Stimulated activated CD4-positive, alpha-beta T cell treated with anti-CD3 and anti-CD28 coated beads, Interleukin-12 subunit alpha, Interleukin-12 subunit beta, amount 100 ng/mL, for 24 hours (primary cell): Measurements from ENCODE around the gene C21orf58.

Source experiments
- DNase-seq, 2 experiments: peaks; one replicate each; pipeline ENCODE4 v3.0.0-alpha.2; 2020; ENCODE audit warnings: low read depth in 2 of 2

The C21orf58 gene

DNA sequence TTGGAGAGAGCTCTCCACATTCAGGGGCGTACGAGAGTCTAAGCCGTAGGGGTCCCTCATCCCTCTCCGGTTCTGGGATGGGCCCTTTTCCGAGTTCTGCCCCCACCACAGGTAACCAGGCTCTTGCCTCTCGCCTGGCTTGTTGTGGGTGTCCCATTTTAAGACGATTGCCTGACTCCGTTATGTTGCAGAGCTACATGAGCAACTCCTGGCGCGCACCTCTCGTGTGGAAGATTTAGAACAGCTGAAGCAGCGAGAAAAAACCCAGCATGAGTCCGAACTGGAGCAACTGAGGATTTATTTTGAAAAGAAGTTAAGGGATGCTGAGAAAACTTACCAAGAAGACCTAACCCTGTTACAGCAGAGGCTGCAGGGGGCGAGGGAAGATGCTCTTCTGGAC, 29.2 kb upstream of the C21orf58 start:
- no peak for DNase-seq

DNA sequence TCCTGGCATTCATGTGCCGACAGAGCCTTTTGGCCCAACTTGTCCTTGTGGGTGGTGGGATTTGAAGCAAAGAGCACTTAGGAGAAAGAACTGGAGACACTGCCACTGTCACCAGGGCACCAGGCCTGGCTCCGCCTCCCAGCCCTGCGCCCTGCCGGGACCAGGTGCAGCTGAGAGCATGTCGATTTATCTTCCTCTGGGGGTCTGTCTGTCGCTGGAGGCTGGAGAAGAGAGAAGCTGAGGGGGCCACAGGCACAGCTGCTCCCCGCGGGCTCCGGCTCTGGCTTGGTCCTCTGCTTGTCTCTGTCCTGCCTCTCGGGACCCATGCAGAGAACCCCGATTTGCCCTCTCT, 28.5 kb upstream of the C21orf58 start:
- no peak for DNase-seq

GRCh38 chr21:46351476-46352163, 27.9 kb upstream of the C21orf58 start:
- no peak for DNase-seq

DNA sequence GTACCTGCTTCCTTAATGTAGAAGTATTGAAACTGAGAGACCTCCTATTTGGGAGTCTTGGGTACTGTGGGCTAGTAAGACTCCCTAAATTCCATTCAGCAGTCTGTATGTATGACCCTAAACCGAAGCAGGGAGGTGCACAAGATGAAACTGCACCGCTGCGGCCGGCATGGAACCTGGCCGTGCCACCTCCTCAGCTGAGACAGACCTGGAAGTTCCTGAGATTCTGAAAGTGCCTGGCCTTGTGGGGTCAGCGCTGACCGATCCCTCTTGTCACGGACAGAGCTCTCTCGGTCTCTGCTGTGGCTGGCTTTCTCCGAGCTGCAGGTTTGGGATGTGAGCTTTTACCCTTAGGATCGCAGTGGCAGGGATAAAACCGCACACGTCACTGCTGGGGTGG, 27.3 kb upstream of the C21orf58 start:
- no peak for DNase-seq

DNA sequence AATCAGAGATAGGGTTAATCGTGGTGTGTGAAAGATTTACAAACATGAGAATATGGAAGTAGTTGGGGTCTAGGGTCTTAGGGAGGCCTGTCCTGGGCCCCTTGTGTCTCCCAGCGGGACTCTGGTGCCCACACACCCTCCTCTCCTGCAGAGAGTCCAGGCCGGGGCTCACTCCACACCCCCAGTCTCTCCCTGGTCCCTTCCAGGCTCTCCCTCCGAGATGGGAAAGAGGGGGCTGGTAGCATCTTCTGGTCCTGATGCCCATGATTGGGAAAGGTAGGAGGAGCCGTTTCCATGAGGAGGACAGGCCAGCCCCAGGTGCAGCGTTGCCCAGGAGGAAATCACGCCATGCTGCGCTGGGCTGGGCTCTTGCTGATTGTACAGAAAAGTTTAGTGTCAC, 26.9 kb upstream of the C21orf58 start:
- DNase-seq, result no peak

- DNase-seq, result no peak
Observed at GRCh38 chr21:46349134-46349760, 25.6 kb upstream of the C21orf58 start.

DNA sequence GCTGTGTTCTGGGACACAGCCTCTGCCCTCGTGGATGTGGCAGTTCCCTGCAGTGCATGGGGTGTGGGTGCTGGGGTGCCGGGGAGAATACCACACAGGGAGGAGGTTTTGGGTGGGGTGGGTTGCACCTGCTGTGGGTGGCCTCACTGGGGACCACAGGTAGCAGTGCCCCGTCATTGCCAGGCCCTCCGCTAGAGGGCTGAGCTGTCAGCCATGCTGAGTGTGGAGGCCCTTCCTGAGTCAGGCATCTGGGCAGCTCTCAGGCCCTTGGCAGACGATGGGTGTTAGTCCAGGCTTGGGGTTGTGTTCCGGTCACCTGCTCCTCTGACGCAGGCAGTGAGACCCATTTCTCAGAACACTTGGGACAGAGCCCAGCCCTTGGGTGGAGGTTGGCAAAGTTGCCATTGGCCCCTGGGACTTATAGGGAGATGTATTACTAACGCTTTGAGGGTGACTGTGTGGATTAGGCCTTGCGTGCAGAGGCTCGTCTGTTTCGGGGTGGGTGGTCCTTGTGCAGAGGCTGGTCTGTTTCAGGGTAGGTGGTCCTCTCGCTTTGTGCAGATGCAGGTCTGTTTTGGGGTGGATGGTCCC, 24.2 kb upstream of the C21orf58 start:
- DNase-seq, result no peak

DNA sequence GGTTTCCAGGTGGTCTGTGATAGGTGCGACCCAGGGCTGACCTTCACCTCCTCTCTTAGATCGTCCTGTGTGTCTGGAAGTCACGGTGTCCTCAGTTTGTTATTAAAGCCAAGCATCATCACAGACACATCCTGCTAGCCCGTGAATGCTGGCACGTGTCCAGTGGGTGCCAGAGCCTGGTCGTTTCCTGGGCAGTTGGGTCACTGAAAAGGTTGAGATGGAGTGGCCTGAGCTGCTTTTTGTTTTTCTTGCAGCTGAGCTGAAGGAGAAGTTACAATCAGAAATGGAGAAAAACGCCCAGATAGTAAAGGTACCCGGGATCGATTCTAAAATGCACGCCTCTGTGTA, 23.5 kb upstream of the C21orf58 start:
- DNase-seq, result no peak

GRCh38 chr21:46346296-46347202, 22.9 kb upstream of the C21orf58 start:
- no peak for DNase-seq

- DNase-seq, result no peak
Observed at GRCh38 chr21:46345861-46346260, 22.2 kb upstream of the C21orf58 start.

- DNase-seq, result no peak
Observed at GRCh38 chr21:46344219-46344915, 20.7 kb upstream of the C21orf58 start.

DNA sequence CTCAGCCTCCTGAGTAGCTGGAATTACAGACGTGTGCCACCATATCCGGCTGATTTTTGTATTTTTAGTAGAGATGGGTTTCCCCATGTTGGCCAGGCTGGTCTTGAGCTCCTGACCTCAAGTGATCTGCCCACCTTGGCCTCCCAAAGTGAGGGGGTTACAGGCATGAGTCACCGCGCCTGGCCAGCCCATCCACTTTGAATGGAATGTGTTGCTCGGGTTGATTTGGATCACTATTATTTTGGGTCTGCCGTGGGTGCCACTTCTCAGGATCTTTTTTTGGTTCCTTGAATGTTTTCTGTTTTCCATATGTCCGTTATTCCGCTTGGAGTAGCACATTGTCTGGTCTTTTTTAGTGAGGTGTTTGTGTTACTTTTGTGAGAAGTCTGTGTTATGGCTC, 17.3 kb upstream of the C21orf58 start:
- no peak for DNase-seq

DNA sequence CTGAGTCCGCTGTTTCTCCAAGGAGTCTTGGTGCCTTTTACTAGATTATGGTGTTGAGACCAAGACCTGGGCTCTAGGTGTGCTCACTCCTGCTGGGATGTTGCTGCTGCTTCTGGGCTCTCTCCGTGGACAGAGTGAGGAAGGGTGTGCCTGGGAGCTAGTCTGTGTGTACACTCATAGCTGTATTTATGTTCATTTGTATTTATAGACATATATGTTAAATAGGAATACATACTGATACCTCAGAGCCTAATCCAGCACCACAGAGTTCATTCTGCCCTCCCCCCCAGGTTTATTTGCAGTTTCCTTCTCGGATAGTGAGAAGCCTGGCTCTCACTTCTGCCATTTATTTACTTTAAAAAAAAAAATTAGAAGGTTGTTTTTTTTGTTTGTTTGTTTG, 12.9 kb upstream of the C21orf58 start:
- no peak for DNase-seq

GRCh38 chr21:46334351-46335140, 10.9 kb upstream of the C21orf58 start:
- DNase-seq, result no peak

DNA sequence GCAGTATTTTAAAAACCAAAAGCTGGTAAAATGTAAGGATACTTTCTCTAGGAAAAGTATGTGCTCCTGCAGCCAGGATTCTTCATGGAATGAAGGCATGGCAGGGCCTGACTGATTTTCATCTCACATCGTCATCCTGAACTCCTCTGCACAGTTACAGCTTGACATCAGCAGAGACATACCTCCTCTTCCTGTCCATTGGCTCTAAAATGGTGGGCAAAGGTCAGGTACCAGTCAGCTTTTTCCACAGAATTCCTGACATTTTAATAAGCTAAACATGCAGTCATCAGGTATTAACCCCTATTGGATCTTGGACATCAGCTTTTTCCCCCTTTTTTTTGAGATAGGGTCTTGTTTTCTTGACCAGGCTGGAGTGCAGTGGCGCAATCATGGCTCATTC, 6.1 kb upstream of the C21orf58 start:
- DNase-seq, result no peak

- no peak for DNase-seq
Observed at GRCh38 chr21:46328151-46328550, 4.5 kb upstream of the C21orf58 start.

DNA sequence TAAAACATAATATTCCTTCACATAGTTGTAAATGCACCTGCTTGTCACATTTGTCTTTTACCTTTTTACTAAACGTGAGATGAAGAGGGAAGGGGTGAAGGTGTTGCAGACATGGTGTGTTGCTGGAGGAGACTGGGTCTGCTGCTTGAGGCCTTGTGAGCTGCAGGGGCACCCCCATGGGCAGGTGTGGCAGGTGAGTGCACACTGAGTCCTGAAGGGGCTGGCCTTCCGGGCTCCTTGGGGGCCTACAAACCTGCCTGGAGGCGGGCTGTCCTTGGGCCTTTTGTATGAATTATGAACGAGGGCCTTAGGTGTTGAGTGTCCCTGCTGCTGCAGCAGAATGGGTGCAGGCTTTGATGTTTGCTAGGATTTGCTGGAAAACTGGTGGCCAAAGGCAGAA, 4.0 kb upstream of the C21orf58 start:
- no peak for DNase-seq

- no peak for DNase-seq
Observed at GRCh38 chr21:46326110-46326703, 2.5 kb upstream of the C21orf58 start.

- peak in 1 of 2 experiments; percentile 36 for DNase-seq
Observed at GRCh38 chr21:46325073-46325912, 1.6 kb upstream of the C21orf58 start.
